ENCODE results near the gene SMIM36. TPM values are rescaled to one million over a fixed set of nuclear protein-coding genes. Genes with fewer than 3 reads are reported as not detected.

Gene SMIM36
- total and polyA plus RNA-seq, 2 donors from 2014 or later = not detected

GRCh38 chr17:55440391-55440790, 70.9 kb downstream of the SMIM36 start:
- no peaks in the 10 kb centered on the region for H3K9me3 ChIP-seq (ENCODE audit: control insufficient read depth in 2 of 3, insufficient read depth in 1 of 3, low read length in 3 of 3)
- H3K27ac ChIP-seq (ENCODE audit: low read depth in 2 of 2, low read length in 2 of 2) = no peak overlapping the region
- FAIRE-seq (no peak), DNase-seq (no peak)
- H3K9ac ChIP-seq (ENCODE audit: low read length in 3 of 3) = no peak overlapping the region
- H3K36me3 ChIP-seq (ENCODE audit: control insufficient read depth in 2 of 3, insufficient read depth in 3 of 3, low read length in 3 of 3) = no peaks in the 10 kb centered on the region
- H3K4me1 ChIP-seq (ENCODE audit: control insufficient read depth in 2 of 3, insufficient read depth in 2 of 3, low read depth in 1 of 3, low read length in 3 of 3) = peaks cover 0 to 11% (median 7%) of the 10 kb centered on the region in 3 donors
- H3K4me3 ChIP-seq (ENCODE audit: low read length in 3 of 3) = no peak overlapping the region
- no peak for TF ChIP-seq CTCF (IDR thresholded peaks at IDR 0.05; ENCODE audit: borderline replicate concordance, extremely low read depth, insufficient read depth)
- no peaks in the 10 kb centered on the region for H3K27me3 ChIP-seq (ENCODE audit: control insufficient read depth, insufficient read depth, low read length)
- intact Hi-C loops (cut with DNase I) = no loop called here

- Histone ChIP-seq H3K4me1 (ENCODE audit: control insufficient read depth in 2 of 3, insufficient read depth in 2 of 3, low read depth in 1 of 3, low read length in 3 of 3) (peaks cover 2 to 13% (median 3%) of the 10 kb centered on the region in 3 donors), H3K9ac (ENCODE audit: low read length in 3 of 3) (no peak overlapping the region), H3K27me3 (ENCODE audit: control insufficient read depth, insufficient read depth, low read length) (no peaks in the 10 kb centered on the region), H3K36me3 (ENCODE audit: control insufficient read depth in 2 of 3, insufficient read depth in 3 of 3, low read length in 3 of 3) (no peaks in the 10 kb centered on the region), H3K27ac (ENCODE audit: low read depth in 2 of 2, low read length in 2 of 2) (no peak overlapping the region), H3K4me3 (ENCODE audit: low read length in 3 of 3) (no peak overlapping the region), H3K9me3 (ENCODE audit: control insufficient read depth in 2 of 3, insufficient read depth in 1 of 3, low read length in 3 of 3) (no peaks in the 10 kb centered on the region)
- DNase-seq = no peak
- FAIRE-seq = no peak
- intact Hi-C loops (cut with DNase I) = no loop called here
- no peak for TF ChIP-seq CTCF (IDR thresholded peaks at IDR 0.05; ENCODE audit: borderline replicate concordance, extremely low read depth, insufficient read depth)
These were observed 74.1 kb downstream of the SMIM36 start for GRCh38 chr17:55437159-55437605.

DNA sequence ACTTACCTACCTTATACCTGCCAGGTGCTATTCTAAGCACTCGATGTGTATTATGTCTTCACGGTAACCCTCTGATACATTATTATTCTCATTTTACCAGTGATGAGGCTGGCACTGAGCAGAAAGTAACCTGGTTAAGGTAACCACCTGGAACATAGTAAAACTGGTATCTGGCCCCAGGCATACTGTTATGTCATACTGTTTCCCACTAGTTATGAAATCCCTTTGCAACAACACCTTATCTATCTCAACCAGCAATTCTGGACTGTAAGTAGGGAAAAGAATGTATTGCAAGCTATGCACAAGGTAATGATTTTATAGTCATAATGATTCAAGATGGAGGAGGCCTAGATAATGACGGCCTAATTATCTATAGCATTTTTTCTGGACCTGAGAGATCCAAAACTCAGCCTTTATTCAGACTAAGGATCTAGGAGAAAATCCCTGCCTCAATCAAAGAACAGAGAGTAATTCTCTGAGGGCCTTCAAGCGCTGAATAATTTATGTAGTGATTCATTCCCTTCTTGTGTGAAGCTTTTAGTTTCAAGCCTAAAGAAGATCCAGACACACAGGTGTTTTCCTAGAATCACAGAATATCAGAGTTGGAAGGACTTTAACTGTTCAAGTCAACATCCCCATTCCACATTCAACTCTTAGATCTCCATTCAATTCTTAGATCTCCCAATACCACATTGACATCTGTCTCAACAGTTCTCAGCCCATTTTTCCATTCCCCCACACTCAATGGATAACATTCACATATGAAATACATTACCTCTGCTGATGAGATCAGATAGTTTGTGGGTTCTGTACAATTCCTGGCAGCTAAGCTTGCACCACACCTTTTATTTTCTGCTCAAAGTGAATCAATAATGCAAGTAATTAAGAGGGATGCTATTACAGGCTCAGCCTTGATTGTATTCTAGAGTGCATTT, 74.8 kb downstream of the SMIM36 start:
- Histone ChIP-seq H3K9me3 (ENCODE audit: control insufficient read depth in 2 of 3, insufficient read depth in 1 of 3, low read length in 3 of 3) (no peaks in the 10 kb centered on the region), H3K4me3 (ENCODE audit: low read length in 3 of 3) (no peak overlapping the region), H3K36me3 (ENCODE audit: control insufficient read depth in 2 of 3, insufficient read depth in 3 of 3, low read length in 3 of 3) (no peaks in the 10 kb centered on the region), H3K4me1 (ENCODE audit: control insufficient read depth in 2 of 3, insufficient read depth in 2 of 3, low read depth in 1 of 3, low read length in 3 of 3) (peaks cover 2 to 13% (median 3%) of the 10 kb centered on the region in 3 donors), H3K9ac (ENCODE audit: low read length in 3 of 3) (no peak overlapping the region), H3K27me3 (ENCODE audit: control insufficient read depth, insufficient read depth, low read length) (no peaks in the 10 kb centered on the region), H3K27ac (ENCODE audit: low read depth in 2 of 2, low read length in 2 of 2) (no peak overlapping the region)
- TF ChIP-seq CTCF (IDR thresholded peaks at IDR 0.05; ENCODE audit: borderline replicate concordance, extremely low read depth, insufficient read depth) = no peak
- intact Hi-C loops (cut with DNase I) = no loop called here
- DNase-seq (no peak), FAIRE-seq (no peak)
